Activated naive CD4-positive, alpha-beta T cell treated with anti-CD3 and anti-CD28 coated beads for 36 hours (primary cell): ENCODE data around the gene AACS. TPM values are rescaled to one million over a fixed set of nuclear protein-coding genes. Genes with fewer than 3 reads are reported as not detected.
"Not testable (repeated sequence)": the region's sequence is repeated elsewhere in the genome, so short reads cannot be mapped to it uniquely, and the experiment has no call there.

Experiments used
- CTCF ChIA-PET: fragments of 350-600 bp; sonication (Branson Sonifier 250); formaldehyde crosslinking; loops from one replicate; lab custom pipeline; 2021; ENCODE audit warnings: antibody characterized with exemption; lab: Charles Lee
- DNase-seq: peaks from one replicate; pipeline ENCODE4 v3.0.0-alpha.2; 2020
- H3K27ac Mint-ChIP-seq: one replicate; pipeline ENCODE4 v1.8.0; 2021; ENCODE audit warnings: mild to moderate bottlenecking, mixed read lengths
- H3K27me3 Mint-ChIP-seq: one replicate; pipeline ENCODE4 v1.8.0; 2021; ENCODE audit warnings: low read depth, mixed read lengths
- H3K36me3 Mint-ChIP-seq: one replicate; pipeline ENCODE4 v1.8.0; 2021; ENCODE audit warnings: low read depth, mixed read lengths
- H3K4me1 Mint-ChIP-seq: one replicate; pipeline ENCODE4 v1.8.0; 2021; ENCODE audit warnings: low read depth, mixed read lengths
- H3K4me3 Mint-ChIP-seq: one replicate; pipeline ENCODE4 v1.8.0; 2021; ENCODE audit warnings: mild to moderate bottlenecking, moderate library complexity, mixed read lengths
- H3K9me3 Mint-ChIP-seq: one replicate; pipeline ENCODE4 v1.8.0; 2021; ENCODE audit warnings: mixed read lengths
- intact Hi-C: fragments of 100-400 bp; cut with micrococcal nuclease; formaldehyde crosslinking; loops from one replicate; pipeline ENCODE4 v1.15.1; 2023
- total RNA-seq, 2 experiments: library from RNA; stranded (reverse); gene quantifications; one replicate each; pipeline ENCODE4 v1.2.3, GENCODE V29; 2021

Gene AACS
- total RNA-seq, 2 experiments from 2014 or later: 10.6 to 11.2 TPM

GRCh38 chr12:125065919-125066570, 810 bp downstream of the AACS start:
- H3K4me3 Mint-ChIP-seq: peak overlapping the region; percentile 78
- intact Hi-C loops: loop anchor here (1.0 kb wide), 3 partner anchors 17 to 77 kb away; partner anchors contain the start of genes BRI3BP and DHX37

GRCh38 chr12:125068391-125068790, 3.2 kb downstream of the AACS start:
- Mint-ChIP-seq H3K27me3 (no peaks in the 10 kb centered on the region), H3K9me3 (no peaks in the 10 kb centered on the region), H3K4me1 (peaks cover 14% of the 10 kb centered on the region), H3K4me3 (no peak overlapping the region), H3K27ac (no peak overlapping the region), H3K36me3 (peaks cover 2% of the 10 kb centered on the region)
- intact Hi-C loops: no loop called here
- no peak for DNase-seq
- CTCF ChIA-PET: no interaction called here

More at GRCh38 chr12:125065919-125066570, 810 bp downstream of the AACS start:
- Mint-ChIP-seq H3K9me3 (no peaks in the 10 kb centered on the region), H3K36me3 (no peaks in the 10 kb centered on the region), H3K27me3 (no peaks in the 10 kb centered on the region), H3K4me1 (peaks cover 11% of the 10 kb centered on the region), H3K27ac (no peak overlapping the region)
- DNase-seq: no peak
- CTCF ChIA-PET: no interaction called here

- no peak for DNase-seq
- Mint-ChIP-seq H3K4me3 (no peak overlapping the region), H3K27ac (no peak overlapping the region), H3K36me3 (peaks cover 2% of the 10 kb centered on the region), H3K9me3 (no peaks in the 10 kb centered on the region), H3K27me3 (no peaks in the 10 kb centered on the region), H3K4me1 (peaks cover 14% of the 10 kb centered on the region)
- intact Hi-C loops: no loop called here
- CTCF ChIA-PET: no interaction called here
Observed at GRCh38 chr12:125069616-125070015, 4.4 kb downstream of the AACS start.

GRCh38 chr12:125070112-125070511, 4.9 kb downstream of the AACS start:
- intact Hi-C loops: no loop called here
- H3K36me3 Mint-ChIP-seq: peaks cover 2% of the 10 kb centered on the region
- CTCF ChIA-PET: no interaction called here
- no peak overlapping the region for H3K27ac Mint-ChIP-seq
- H3K27me3 Mint-ChIP-seq: no peaks in the 10 kb centered on the region
- DNase-seq: no peak
- no peaks in the 10 kb centered on the region for H3K9me3 Mint-ChIP-seq
- H3K4me1 Mint-ChIP-seq: peaks cover 12% of the 10 kb centered on the region
- H3K4me3 Mint-ChIP-seq: no peak overlapping the region

- CTCF ChIA-PET: no interaction called here
- Mint-ChIP-seq H3K9me3 (no peaks in the 10 kb centered on the region), H3K4me1 (peaks cover 12% of the 10 kb centered on the region), H3K4me3 (no peak overlapping the region), H3K27ac (no peak overlapping the region), H3K36me3 (peaks cover 2% of the 10 kb centered on the region), H3K27me3 (no peaks in the 10 kb centered on the region)
- intact Hi-C loops: no loop called here
- no peak for DNase-seq
Observed at GRCh38 chr12:125070661-125071390, 5.6 kb downstream of the AACS start.

- Mint-ChIP-seq H3K27ac (no peak overlapping the region), H3K27me3 (no peaks in the 10 kb centered on the region), H3K9me3 (no peaks in the 10 kb centered on the region), H3K4me3 (no peak overlapping the region), H3K4me1 (peaks cover 9% of the 10 kb centered on the region), H3K36me3 (peaks cover 8% of the 10 kb centered on the region)
- CTCF ChIA-PET: interaction anchor here (0.7 kb wide), 1 partner anchor 185 kb away, joined by 3 read pairs; no protein-coding TSS in a partner anchor
- DNase-seq: no peak
- intact Hi-C loops: no loop called here
Observed at GRCh38 chr12:125071456-125071855, 6.2 kb downstream of the AACS start.

GRCh38 chr12:125072496-125072895, 7.3 kb downstream of the AACS start:
- Mint-ChIP-seq H3K4me3 (no peak overlapping the region), H3K4me1 (peaks cover 2% of the 10 kb centered on the region), H3K36me3 (peaks cover 10% of the 10 kb centered on the region), H3K9me3 (no peaks in the 10 kb centered on the region), H3K27me3 (no peaks in the 10 kb centered on the region), H3K27ac (no peak overlapping the region)
- CTCF ChIA-PET: interaction anchor here (0.7 kb wide), 1 partner anchor 111 kb away, joined by 3 read pairs; no protein-coding TSS in a partner anchor
- DNase-seq: no peak
- intact Hi-C loops: no loop called here

GRCh38 chr12:125074294-125074693, 9.1 kb downstream of the AACS start:
- CTCF ChIA-PET, H3K27ac Mint-ChIP-seq, intact Hi-C loops, H3K4me3 Mint-ChIP-seq, DNase-seq, H3K9me3 Mint-ChIP-seq, H3K4me1 Mint-ChIP-seq, H3K27me3 Mint-ChIP-seq: not testable (repeated sequence)
- peaks cover 11% of the 10 kb centered on the region for H3K36me3 Mint-ChIP-seq

GRCh38 chr12:125076103-125076502, 10.9 kb downstream of the AACS start:
- Mint-ChIP-seq H3K27ac (no peak overlapping the region), H3K9me3 (no peaks in the 10 kb centered on the region), H3K4me3 (no peak overlapping the region), H3K27me3 (no peaks in the 10 kb centered on the region), H3K4me1 (peaks cover 2% of the 10 kb centered on the region), H3K36me3 (peaks cover 11% of the 10 kb centered on the region)
- intact Hi-C loops: no loop called here
- CTCF ChIA-PET: interaction anchor here (0.6 kb wide), 1 partner anchor 14 kb away, joined by 5 read pairs; no protein-coding TSS in a partner anchor
- DNase-seq: no peak

- Mint-ChIP-seq H3K9me3 (no peaks in the 10 kb centered on the region), H3K4me3 (no peak overlapping the region), H3K27ac (no peak overlapping the region), H3K4me1 (no peaks in the 10 kb centered on the region), H3K36me3 (peaks cover 9% of the 10 kb centered on the region), H3K27me3 (no peaks in the 10 kb centered on the region)
- intact Hi-C loops: no loop called here
- CTCF ChIA-PET: interaction anchor here (0.7 kb wide), 1 partner anchor 263 kb away, joined by 3 read pairs; no protein-coding TSS in a partner anchor
- no peak for DNase-seq
Observed at GRCh38 chr12:125079084-125079483, 13.8 kb downstream of the AACS start.

- peaks cover 12% of the 10 kb centered on the region for H3K36me3 Mint-ChIP-seq
- intact Hi-C loops: no loop called here
- H3K9me3 Mint-ChIP-seq: no peaks in the 10 kb centered on the region
- CTCF ChIA-PET: no interaction called here
- H3K27me3 Mint-ChIP-seq: no peaks in the 10 kb centered on the region
- H3K27ac Mint-ChIP-seq: no peak overlapping the region
- no peaks in the 10 kb centered on the region for H3K4me1 Mint-ChIP-seq
- DNase-seq: no peak
- no peak overlapping the region for H3K4me3 Mint-ChIP-seq
Observed at GRCh38 chr12:125079648-125080645, 14.7 kb downstream of the AACS start.

- CTCF ChIA-PET: no interaction called here
- intact Hi-C loops: no loop called here
- Mint-ChIP-seq H3K4me1 (no peaks in the 10 kb centered on the region), H3K27ac (no peak overlapping the region), H3K4me3 (no peak overlapping the region), H3K27me3 (no peaks in the 10 kb centered on the region), H3K9me3 (no peaks in the 10 kb centered on the region), H3K36me3 (peaks cover 7% of the 10 kb centered on the region)
- no peak for DNase-seq
Observed at GRCh38 chr12:125081427-125081826, 16.2 kb downstream of the AACS start.
